ENCODE data around the gene CORO7.

DNA sequence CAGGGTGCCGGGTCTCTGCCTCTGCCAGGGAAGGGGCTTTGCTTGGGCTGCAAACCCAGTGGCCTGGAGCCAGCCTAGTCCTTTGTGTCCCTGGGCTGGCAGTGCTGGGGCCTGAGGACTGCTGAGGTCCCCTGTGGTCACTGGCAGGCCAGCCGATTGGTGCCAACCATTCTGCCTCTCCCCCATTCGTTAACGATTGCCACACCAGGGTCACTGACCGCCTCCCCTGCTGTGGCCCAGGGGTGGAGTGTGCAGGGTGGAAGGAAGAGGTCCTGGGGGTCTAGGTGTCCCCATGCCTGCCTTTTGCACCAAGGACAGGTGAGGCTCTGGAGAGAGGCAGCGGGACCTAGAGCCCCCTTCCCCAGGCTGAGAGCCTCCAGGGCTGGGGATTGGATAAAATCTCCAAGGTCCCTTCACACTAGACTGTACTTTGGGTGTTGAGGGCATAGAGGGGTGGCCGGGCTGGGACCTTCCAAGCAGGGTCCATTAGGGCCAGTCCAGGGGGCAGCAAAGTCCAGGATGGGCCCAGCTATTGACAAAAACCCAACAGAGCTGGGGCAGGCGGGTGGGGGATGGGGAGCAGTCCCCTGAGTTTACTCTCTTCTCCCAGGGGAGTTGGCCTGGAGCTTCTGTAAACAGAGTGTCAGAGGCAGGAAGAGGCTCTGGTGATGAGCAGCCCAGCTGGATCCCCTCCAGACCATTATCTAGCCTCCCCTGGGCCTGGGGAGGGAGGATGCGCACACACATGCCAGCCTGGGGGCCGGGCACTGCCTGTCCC lies 43.6 kb downstream of the CORO7 start:
- TF ChIP-seq FOXK2 (IDR thresholded peaks at IDR 0.05) (no peak), TARDBP (IDR thresholded peaks at IDR 0.05) (no peak)
